Forelimb muscle (tissue), 1 donor: ENCODE data around the gene PARP6. TPM values are rescaled to one million over a fixed set of nuclear protein-coding genes. Genes with fewer than 3 reads are reported as not detected.
"Not testable (repeated sequence)": the region's sequence is repeated elsewhere in the genome, so short reads cannot be mapped to it uniquely, and the experiment has no call there.

Experiments used
- DNase-seq: peaks from one replicate; pipeline ENCODE4 v3.0.0-alpha.2; 2013; ENCODE audit warnings: low read depth
- polyA plus RNA-seq: library from polyadenylated mRNA; unstranded; fragments of 120-200 nt; gene quantifications from one replicate; pipeline ENCODE4 v1.2.1, GENCODE V29; 2013; ENCODE audit not compliant: insufficient read length

PARP6 gene
- polyA plus RNA-seq, 1 donor: 68.0 TPM

DNA sequence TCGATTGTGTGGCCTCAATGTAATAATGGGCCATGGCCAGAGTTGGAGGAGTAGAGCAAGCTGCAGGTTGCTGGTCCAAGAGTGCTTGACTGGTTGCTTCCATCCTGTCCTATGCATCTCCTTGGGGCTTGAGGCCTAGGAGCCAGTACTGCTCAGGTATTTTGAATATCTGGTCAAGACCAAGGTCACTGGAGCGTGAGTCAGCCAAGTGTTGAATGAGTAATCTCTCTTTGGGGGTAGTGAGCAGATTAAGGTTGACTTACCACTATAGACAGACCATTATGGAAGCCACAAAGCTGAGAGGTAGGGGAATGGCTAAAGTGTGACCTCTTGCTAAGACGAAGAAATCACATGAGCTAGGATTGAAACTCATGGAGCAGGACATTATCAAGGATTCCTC is 9.4 kb upstream of the PARP6 start:
- no peak for DNase-seq

DNA sequence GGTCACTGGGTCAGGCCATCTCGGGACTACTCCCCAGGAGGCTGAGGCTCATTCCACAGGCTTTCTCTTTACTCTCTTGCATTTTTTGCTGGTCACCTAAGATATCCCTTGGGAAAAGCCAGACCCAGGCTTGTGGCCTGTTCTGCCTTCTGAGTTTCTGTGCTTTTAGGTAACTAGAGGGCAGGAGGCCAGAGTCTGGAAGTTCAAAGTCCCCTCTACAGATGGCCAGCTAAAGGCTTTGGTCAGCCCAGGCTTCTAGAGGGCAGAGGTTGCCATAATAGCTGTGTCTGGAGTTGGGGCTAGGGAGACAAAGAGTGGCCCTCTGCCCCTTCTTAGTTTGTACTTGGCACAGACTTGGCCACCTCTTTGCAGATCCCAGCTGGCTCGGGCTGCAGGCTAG is 8.4 kb upstream of the PARP6 start:
- DNase-seq: no peak

DNA sequence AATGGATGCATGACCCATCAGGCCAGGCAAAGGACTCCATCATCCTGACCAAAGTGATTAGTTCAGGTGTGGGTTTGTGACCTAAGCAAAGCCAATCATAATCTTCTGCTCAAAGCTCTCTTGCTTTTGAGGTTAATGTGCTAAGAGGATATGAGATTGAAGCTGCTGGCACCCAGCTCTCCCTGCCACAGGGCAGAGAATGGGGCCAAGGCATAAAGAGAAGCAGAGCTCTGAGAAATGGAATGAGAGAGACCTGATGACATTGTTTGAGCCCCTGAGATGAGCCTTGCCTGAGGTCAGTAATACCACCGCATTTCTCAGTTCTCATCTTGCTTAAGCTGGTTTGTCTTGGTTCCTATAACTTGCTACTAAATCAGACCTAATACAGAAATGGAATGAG is 6.4 kb upstream of the PARP6 start:
- no peak for DNase-seq

DNA sequence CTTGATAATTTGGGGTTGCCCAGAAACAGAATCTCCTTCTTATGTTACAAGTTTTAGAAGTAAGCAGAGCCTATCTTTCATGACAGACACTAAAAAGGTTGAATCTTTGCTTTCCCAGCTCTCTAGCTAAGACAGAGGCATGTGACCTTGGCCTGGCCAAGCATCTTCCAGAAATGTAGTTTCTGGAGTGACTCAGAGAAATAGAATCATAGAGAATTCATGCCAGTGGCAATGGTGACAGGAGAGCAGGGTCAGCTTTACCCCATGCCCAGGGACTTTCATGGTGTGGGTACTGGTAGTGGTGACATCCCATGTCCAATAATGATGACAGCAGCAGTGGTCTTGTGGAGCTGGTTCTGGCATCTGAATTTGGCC is 4.0 kb upstream of the PARP6 start:
- DNase-seq: no peak

DNA sequence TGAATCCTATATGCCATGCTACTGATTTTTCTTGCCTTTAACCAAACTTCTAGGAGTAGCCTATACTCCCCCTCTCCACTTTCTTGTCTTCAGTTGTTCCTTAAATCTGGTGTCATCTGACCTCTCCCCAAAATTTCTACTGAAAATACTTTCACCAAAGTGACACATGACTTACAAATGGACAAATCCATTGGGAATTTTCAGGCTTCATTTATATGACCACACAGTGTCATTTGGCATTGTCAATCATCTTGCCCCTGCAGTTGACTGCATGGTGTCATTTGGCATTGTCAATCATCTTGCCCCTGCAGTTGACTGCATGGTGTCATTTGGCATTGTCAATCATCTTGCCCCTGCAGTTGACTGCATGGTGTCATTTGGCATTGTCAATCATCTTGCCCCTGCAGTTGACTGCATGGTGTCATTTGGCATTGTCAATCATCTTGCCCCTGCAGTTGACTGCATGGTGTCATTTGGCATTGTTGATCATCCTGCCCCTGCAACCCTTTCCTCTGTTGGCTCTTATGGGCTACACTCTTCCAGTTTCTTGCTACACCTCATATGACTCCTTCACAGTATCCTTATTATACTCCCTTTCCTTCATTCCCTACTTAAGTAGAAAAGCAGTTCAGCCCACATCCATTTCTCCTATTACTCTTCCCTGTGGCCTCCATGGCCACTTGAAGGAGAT is 3.4 kb upstream of the PARP6 start:
- not testable (repeated sequence) for DNase-seq

GRCh38 chr15:72272997-72273352 is 621 bp upstream of the PARP6 start:
- DNase-seq: no peak

DNA sequence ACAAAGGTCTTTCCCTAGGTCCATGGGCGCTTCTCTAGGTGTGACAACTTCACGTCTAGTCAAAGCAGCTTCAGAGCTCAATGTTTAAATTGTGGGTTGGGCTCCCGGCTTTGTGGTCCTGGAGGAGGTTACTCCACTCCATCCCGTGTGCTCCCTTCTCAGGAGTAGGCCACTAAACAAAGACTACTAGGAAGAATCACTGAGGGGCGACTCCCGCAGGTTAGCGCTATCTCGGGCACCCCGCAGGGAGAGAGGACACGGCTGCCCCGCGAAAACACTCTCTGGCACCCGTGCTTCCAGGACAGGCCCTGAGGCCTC is 500 bp downstream of the PARP6 start:
- DNase-seq: no peak

- no peak for DNase-seq
Observed at GRCh38 chr15:72271221-72271620, 1.1 kb downstream of the PARP6 start.

DNA sequence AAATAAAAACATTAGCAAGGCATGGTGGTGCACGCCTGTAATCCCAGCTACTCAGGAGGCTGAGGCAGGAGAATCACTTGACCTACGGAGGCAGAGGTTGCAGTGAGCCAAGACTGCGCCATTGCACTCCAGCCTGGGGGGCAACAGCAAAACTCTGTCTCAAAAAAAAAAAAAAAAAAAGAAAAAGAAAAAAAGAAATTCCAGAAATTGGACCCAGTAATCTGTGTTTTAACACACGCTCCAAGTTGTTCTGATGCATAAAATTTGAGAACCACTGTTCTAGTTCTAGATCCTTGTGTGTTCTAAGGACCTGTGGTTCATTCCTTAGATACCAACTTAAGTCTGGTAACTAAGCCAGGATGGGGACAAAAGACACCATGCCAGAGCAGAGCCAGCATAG is 2.6 kb downstream of the PARP6 start:
- no peak for DNase-seq

DNA sequence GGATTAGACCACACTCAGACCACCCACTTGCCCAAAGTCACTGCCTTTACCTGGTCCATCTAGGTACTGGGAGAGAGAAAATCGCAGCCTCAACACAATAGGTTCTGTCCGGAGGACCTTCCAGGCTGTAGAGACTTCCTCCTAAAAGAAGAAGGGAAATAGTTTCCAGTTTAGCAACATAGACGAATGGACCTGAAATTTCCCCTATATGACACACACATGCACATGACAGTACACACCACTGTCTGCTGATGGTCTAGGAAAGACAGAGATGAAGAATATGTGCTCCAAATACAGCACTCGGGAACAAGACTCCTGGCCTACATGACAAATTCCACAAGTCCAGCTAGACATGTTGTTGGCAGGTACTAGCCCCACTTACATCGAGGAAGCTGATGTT is 7.3 kb downstream of the PARP6 start:
- DNase-seq: no peak

GRCh38 chr15:72252663-72253299 is 19.6 kb downstream of the PARP6 start:
- DNase-seq: no peak

GRCh38 chr15:72249142-72249810 is 23.1 kb downstream of the PARP6 start:
- DNase-seq: no peak

- no peak for DNase-seq
Observed at GRCh38 chr15:72248514-72248913, 23.8 kb downstream of the PARP6 start.

- DNase-seq: no peak
Observed at GRCh38 chr15:72242775-72243370, 29.5 kb downstream of the PARP6 start.

DNA sequence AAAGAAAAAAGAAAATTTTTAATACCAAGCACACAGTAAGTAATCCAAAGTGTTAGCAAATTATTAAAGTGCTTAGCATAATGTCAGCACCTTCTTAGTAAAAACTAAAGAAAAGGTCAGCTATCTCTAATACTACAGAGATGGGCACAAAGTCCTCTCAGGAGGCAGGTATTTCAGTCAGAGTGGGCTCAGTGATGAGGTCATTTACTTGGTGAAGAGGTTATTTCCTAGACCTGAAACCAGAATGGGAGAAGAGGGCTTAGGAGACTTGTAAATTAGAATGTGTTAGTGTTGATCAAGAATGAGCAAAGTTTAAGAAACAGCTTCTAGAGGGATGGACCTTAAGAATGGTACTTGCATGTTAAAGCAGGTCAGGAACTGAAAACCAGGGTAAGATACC is 32.7 kb downstream of the PARP6 start:
- DNase-seq: no peak

DNA sequence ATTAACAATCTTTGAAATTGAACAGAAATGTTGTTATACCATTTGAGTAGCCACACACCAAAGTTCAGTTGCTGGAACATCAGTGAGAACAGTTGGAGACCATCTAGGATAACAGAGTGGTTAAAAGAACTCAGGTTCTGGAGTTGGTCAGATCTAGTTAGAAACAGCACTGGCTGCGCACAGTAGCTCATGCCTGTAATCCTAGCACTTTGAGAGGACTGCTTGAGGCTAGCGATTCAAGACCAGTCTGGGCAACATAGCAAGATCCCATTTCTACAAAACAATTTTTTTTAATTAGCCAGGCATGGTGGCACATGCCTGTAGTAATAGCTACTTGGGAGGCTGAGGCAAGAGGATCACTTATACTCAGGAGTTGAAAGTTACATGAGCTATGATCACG is 33.8 kb downstream of the PARP6 start:
- DNase-seq: no peak

DNA sequence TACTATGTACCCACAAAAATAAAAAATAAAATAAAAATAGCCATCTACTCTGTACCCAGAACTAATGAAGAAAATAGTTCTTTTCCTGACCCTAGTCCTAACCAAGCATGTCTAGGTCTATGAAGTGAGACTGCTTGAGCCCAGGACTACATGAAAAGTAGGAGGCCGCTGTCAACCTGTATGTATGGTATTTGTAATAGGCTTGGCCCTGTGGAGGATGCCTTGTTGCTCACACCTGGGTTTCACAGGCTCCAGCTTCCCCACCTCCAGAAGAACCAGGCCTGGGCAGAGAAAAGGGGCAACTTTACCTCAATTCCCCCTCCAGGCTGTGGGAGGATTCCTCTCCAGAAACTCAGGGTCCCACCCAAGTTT is 34.5 kb downstream of the PARP6 start:
- DNase-seq: no peak

- DNase-seq: no peak
Observed at GRCh38 chr15:72237029-72237852, 35.1 kb downstream of the PARP6 start.

GRCh38 chr15:72236381-72237003 is 35.9 kb downstream of the PARP6 start:
- DNase-seq: no peak

DNA sequence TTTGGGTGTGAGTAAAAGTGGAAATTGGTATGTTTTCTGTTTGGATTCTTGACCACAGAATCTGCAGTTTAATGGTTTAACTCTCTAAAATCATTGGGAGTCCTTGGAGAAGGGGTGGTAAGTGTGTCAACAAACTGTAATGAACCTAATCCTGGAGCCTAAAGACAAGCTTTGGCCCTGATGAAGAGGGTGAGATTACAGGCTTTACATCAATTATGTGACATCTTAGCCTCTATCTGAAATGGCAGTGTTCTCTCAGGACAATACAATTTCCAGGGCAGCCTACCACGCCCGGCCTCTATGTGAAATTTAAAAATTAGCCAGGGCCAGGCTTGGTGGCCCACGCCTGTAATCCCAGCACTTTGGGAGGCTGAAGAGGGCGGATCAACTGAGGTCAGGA is 37.1 kb downstream of the PARP6 start:
- no peak for DNase-seq

- no peak for DNase-seq
Observed at GRCh38 chr15:72233769-72234168, 38.6 kb downstream of the PARP6 start.
